ENCODE data around the gene ARHGDIA.
A peak's percentile ranks its signal among the peaks of the same experiment; 100 is the strongest.
"Not testable (repeated sequence)": the region's sequence is repeated elsewhere in the genome, so short reads cannot be mapped to it uniquely, and the experiment has no call there.

Gene ARHGDIA

DNA sequence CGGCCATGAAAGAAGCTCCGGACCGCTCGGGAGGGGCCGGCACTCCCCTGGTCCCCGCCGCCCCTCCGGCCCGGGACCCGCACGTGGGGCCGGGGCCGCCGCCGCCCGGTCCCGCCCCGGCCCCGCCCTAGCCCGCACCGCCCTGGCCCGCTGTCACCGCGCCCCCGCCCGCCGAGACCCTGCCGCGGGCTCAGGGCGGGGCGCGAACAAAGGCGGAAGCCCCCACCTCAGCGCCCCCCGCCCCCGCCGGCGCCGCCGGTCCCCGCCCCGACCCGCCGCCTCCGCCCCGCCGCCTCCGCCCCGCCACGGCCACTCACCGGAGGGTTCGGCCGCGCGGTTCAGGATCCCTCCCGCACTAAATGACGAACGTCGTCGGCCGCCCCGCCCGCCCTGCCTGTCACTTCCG is at the start of gene ARHGDIA:
Gene ARHGDIA (minus strand): TSS at position 357 of the 406 bp plus-strand sequence. CDS start 1,407 bp downstream, outside the sequence.
- peak within 1 kb of the TSS; percentile 94 for H3K9ac ChIP-seq (ENCODE audit: low read length)
- no peaks in the 10 kb centered on the region for H3K9me3 ChIP-seq (ENCODE audit: control insufficient read depth, low read depth, low read length)
- H3K4me3 ChIP-seq (ENCODE audit: low read length), result peak within 1 kb of the TSS; percentile 93
- H3K36me3 ChIP-seq (ENCODE audit: control insufficient read depth, low read depth, low read length), result peaks cover 3% of the 10 kb centered on the region
- no peaks in the 10 kb centered on the region for H3K27me3 ChIP-seq (ENCODE audit: control insufficient read depth, insufficient read depth, low read length)
- peak within 1 kb of the TSS; percentile 64 for H3K27ac ChIP-seq (ENCODE audit: low read length)
- peaks cover 3% of the 10 kb centered on the region for H3K4me1 ChIP-seq (ENCODE audit: control insufficient read depth, low read depth, low read length)

DNA sequence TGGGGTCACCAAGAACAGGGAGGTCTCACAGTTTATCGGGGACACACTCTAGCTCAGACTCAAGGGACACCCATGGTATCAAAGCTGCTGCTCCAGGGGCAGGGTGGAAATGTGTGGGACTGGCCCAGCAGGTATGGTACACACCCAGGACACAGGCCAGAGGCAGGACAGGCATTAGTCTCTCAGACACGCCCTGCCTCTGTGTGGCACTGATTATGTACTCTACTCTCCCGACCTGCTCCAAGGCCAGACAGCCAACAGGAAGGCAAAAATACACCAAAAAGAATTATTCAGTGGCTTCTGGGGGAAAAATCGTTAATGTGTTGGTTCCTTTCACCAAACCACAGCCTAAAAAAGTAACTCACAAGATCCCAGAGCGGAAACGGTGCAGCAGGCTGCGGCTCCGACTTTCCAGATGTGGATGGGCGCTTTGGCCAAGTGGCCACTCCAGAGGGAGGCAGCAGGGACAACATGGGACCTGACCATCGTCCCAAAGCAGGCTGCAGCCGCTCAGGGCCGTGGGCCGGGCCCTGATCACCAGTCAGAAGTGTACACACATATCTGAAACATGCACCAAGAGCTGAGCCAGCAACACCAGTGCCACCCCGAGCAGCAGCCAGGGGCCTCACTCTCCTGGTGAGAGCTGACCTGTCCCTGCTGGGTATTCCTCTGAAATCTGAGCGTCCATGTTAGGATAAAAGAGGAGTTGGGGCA is 47.9 kb upstream of the ARHGDIA start:
- no peak overlapping the region for H3K9ac ChIP-seq (ENCODE audit: low read length)
- no peaks in the 10 kb centered on the region for H3K9me3 ChIP-seq (ENCODE audit: control insufficient read depth, low read depth, low read length)
- H3K27me3 ChIP-seq (ENCODE audit: control insufficient read depth, insufficient read depth, low read length), result no peaks in the 10 kb centered on the region
- no peak overlapping the region for H3K27ac ChIP-seq (ENCODE audit: low read length)
- H3K36me3 ChIP-seq (ENCODE audit: control insufficient read depth, low read depth, low read length), result peaks cover 20% of the 10 kb centered on the region
- H3K4me3 ChIP-seq (ENCODE audit: low read length), result no peak overlapping the region
- H3K4me1 ChIP-seq (ENCODE audit: control insufficient read depth, low read depth, low read length), result peaks cover 13% of the 10 kb centered on the region

- H3K27me3 ChIP-seq (ENCODE audit: control insufficient read depth, insufficient read depth, low read length); H3K9ac ChIP-seq (ENCODE audit: low read length); H3K4me1 ChIP-seq (ENCODE audit: control insufficient read depth, low read depth, low read length); H3K27ac ChIP-seq (ENCODE audit: low read length); H3K4me3 ChIP-seq (ENCODE audit: low read length); H3K9me3 ChIP-seq (ENCODE audit: control insufficient read depth, low read depth, low read length): not testable (repeated sequence)
- H3K36me3 ChIP-seq (ENCODE audit: control insufficient read depth, low read depth, low read length), result peaks cover 27% of the 10 kb centered on the region
Measured at GRCh38 chr17:81918333-81918669, 47.2 kb upstream of the ARHGDIA start.

DNA sequence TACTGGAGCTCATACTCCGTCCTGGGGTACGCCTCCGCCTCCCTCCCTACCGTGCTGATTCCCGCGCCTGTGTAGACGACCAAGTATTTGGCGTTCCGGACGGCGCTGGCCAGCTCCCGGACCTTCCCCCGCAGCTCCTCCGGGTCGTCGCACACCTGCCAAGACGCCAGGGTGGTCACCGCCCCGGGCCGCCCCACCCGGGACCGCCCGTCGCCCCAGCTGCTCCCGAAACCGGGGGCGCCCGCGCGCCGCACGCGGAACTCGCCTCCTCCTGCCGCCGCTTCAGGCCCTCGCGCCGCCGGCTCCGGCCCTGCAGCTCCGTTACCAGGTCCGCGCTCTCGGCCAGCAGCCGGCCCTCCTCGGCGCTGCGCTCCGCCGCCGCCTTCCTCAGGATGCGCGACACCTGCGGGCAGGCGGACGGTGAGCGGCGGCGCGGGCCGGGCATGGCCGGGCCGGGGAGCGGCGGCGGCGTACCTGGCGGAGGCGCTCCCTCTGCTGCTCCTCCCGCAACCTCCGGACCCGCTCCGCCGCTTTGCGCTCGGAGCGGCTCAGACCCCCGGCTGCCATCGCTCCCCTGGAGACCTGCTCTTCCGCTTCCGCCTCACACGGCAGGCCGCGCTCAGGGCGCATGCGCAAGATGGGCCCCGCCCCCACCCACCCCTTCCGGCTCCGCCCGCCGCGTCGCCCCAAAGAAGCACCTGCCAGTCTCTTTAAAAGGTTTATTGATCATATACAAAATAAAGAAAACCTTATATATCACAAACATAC is 46.6 kb upstream of the ARHGDIA start, which contains the start of gene SIRT7:
Gene SIRT7 (minus strand): TSS at position 612 of the 768 bp plus-strand sequence. CDS start 45 bp downstream, at position 567.
- peaks cover 6% of the 10 kb centered on the region for H3K4me1 ChIP-seq (ENCODE audit: control insufficient read depth, low read depth, low read length)
- H3K9me3 ChIP-seq (ENCODE audit: control insufficient read depth, low read depth, low read length), result no peaks in the 10 kb centered on the region
- peak within 1 kb of the TSS; percentile 30 for H3K9ac ChIP-seq (ENCODE audit: low read length)
- H3K36me3 ChIP-seq (ENCODE audit: control insufficient read depth, low read depth, low read length), result peaks cover 32% of the 10 kb centered on the region
- H3K27me3 ChIP-seq (ENCODE audit: control insufficient read depth, insufficient read depth, low read length), result no peaks in the 10 kb centered on the region
- no peak within 1 kb of the TSS for H3K27ac ChIP-seq (ENCODE audit: low read length)
- peak within 1 kb of the TSS; percentile 72 for H3K4me3 ChIP-seq (ENCODE audit: low read length)

DNA sequence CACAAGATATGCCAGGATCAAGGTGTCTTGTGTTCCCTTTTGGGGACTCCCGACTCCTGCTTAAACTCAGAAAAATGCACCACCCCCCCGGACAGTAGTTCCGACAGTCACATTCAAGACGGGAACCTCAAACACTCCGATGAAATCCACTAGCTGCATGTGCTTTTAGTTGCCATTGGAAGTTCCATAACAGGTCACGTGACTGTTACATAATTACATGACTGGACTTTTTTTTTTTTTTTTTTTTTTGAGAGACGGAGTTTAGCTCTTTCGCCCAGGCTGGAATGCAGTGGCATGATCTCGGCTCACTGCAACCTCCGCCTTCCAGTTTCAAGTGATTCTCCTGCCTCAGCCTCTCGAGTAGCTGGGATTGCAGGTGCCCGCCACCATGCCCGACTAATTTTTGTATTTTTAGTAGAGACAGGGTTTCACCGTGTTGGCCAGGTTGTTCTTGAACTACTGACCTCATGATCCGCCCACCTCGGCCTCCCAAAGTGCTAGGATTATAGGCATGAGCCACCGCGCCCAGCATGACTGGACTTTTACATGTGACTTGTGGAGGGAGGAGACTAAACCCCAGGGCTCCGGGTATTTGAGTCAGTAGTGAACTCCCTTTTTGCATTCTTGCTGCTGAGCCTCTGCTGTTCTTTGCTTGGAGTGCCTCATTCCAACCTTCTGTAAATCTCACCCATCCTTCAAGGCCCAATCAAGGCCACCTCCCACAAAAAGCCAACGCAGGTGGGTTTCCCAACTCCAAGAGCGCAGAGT is 45.3 kb upstream of the ARHGDIA start:
- Histone ChIP-seq H3K9me3 (ENCODE audit: control insufficient read depth, low read depth, low read length) (no peaks in the 10 kb centered on the region), H3K27me3 (ENCODE audit: control insufficient read depth, insufficient read depth, low read length) (no peaks in the 10 kb centered on the region), H3K27ac (ENCODE audit: low read length) (no peak overlapping the region), H3K4me3 (ENCODE audit: low read length) (peak overlapping the region; percentile 72), H3K9ac (ENCODE audit: low read length) (no peak overlapping the region), H3K4me1 (ENCODE audit: control insufficient read depth, low read depth, low read length) (peaks cover 6% of the 10 kb centered on the region), H3K36me3 (ENCODE audit: control insufficient read depth, low read depth, low read length) (peaks cover 26% of the 10 kb centered on the region)

DNA sequence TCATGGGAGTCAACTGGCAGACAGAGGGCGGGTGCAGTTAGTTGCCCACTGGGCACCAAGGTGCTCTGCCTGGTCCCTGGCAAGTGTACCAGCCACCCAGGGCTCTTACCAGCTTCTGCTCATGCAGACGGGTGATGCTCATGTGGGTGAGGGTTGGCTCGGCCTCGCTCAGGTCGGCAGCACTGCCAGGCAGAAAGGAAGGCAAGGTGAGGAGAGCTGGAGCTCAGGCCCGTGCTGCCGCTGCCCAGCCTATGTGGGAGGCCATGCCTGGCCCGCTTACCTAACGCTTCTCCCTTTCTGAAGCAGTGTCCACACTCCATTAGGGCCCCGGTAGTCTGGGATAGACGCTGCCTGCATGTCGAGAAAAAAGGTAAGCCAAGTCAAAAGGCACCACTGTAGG is 44.2 kb upstream of the ARHGDIA start:
- peaks cover 8% of the 10 kb centered on the region for H3K4me1 ChIP-seq (ENCODE audit: control insufficient read depth, low read depth, low read length)
- H3K9me3 ChIP-seq (ENCODE audit: control insufficient read depth, low read depth, low read length), result no peaks in the 10 kb centered on the region
- H3K27ac ChIP-seq (ENCODE audit: low read length), result no peak overlapping the region
- peaks cover 21% of the 10 kb centered on the region for H3K36me3 ChIP-seq (ENCODE audit: control insufficient read depth, low read depth, low read length)
- no peak overlapping the region for H3K4me3 ChIP-seq (ENCODE audit: low read length)
- H3K27me3 ChIP-seq (ENCODE audit: control insufficient read depth, insufficient read depth, low read length), result peaks cover 4% of the 10 kb centered on the region
- no peak overlapping the region for H3K9ac ChIP-seq (ENCODE audit: low read length)

GRCh38 chr17:81914103-81914850 is 43.1 kb upstream of the ARHGDIA start:
- Histone ChIP-seq H3K4me1 (ENCODE audit: control insufficient read depth, low read depth, low read length) (peaks cover 14% of the 10 kb centered on the region), H3K4me3 (ENCODE audit: low read length) (no peak overlapping the region), H3K27me3 (ENCODE audit: control insufficient read depth, insufficient read depth, low read length) (peaks cover 12% of the 10 kb centered on the region), H3K27ac (ENCODE audit: low read length) (no peak overlapping the region), H3K36me3 (ENCODE audit: control insufficient read depth, low read depth, low read length) (peaks cover 21% of the 10 kb centered on the region), H3K9me3 (ENCODE audit: control insufficient read depth, low read depth, low read length) (no peaks in the 10 kb centered on the region), H3K9ac (ENCODE audit: low read length) (no peak overlapping the region)

- H3K27ac ChIP-seq (ENCODE audit: low read length), result no peak overlapping the region
- peaks cover 12% of the 10 kb centered on the region for H3K27me3 ChIP-seq (ENCODE audit: control insufficient read depth, insufficient read depth, low read length)
- no peak overlapping the region for H3K9ac ChIP-seq (ENCODE audit: low read length)
- H3K36me3 ChIP-seq (ENCODE audit: control insufficient read depth, low read depth, low read length), result peaks cover 21% of the 10 kb centered on the region
- H3K4me3 ChIP-seq (ENCODE audit: low read length), result no peak overlapping the region
- H3K9me3 ChIP-seq (ENCODE audit: control insufficient read depth, low read depth, low read length), result no peaks in the 10 kb centered on the region
- H3K4me1 ChIP-seq (ENCODE audit: control insufficient read depth, low read depth, low read length), result peaks cover 14% of the 10 kb centered on the region
Measured at GRCh38 chr17:81913394-81914102, 42.4 kb upstream of the ARHGDIA start.

DNA sequence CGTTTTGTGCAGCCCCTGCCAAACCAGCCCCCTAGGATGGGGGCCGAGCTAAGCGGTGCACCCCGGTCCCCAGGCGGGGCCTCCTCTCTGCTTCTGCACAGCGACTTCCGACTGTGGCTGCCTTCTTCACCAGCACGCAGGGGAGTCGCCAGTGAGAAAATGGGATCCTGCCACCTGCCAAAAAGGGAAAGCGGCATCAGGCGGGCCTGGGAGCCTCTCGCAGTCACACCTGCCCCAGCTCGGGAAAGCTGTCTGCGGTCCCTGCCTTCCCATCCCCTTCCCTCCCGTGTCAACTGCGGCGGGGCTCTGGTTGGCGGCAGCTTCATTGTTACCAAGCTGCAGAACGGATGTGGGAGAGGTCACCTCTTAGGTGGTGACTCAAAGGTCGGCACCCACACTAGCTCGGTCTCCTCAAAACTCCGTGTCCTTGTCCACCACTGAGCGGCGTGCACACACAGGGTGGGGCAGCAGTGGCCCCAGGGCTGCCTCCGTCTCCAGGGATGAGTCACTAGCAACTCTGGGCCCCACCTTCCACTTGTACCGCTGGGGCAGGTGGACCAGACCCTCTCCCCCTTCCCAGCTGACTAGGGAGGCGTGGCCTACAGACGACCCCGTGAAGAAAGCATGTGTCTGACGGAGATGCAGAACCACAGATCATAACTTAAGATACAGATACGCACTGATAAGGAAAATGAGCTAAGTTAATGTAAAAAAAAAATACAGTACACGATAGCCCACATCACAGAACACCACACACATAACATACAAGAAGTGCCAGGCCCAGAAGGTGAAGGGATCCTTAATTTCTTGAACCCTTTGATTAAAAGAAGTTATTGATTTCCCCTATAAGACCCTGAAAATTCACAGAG is 41.5 kb upstream of the ARHGDIA start:
- no peaks in the 10 kb centered on the region for H3K9me3 ChIP-seq (ENCODE audit: control insufficient read depth, low read depth, low read length)
- H3K9ac ChIP-seq (ENCODE audit: low read length), result no peak overlapping the region
- no peak overlapping the region for H3K27ac ChIP-seq (ENCODE audit: low read length)
- peaks cover 21% of the 10 kb centered on the region for H3K36me3 ChIP-seq (ENCODE audit: control insufficient read depth, low read depth, low read length)
- no peak overlapping the region for H3K4me3 ChIP-seq (ENCODE audit: low read length)
- H3K4me1 ChIP-seq (ENCODE audit: control insufficient read depth, low read depth, low read length), result peaks cover 14% of the 10 kb centered on the region
- peaks cover 12% of the 10 kb centered on the region for H3K27me3 ChIP-seq (ENCODE audit: control insufficient read depth, insufficient read depth, low read length)

DNA sequence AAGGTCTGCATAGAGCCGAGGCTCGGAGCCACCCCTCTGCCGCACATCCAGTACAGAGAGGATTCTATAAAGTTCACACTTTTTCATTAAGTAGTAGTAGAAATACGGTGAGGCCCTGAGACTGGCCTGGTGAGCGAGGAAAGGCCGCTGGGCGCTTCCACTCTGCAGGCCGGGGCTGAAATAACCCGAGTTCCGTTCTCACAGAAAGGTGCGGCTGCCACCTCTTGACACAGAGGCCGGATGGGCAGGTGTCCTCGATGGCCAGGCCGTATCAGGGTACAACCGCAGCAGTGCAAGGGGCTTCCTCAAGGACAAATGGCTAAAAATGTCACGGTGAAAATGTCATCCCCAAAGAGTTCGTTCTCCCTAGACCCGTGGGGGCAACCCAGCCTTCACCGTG is 40.8 kb upstream of the ARHGDIA start:
- Histone ChIP-seq H3K4me3 (ENCODE audit: low read length) (peak overlapping the region; percentile 49), H3K27me3 (ENCODE audit: control insufficient read depth, insufficient read depth, low read length) (peaks cover 12% of the 10 kb centered on the region), H3K9ac (ENCODE audit: low read length) (no peak overlapping the region), H3K27ac (ENCODE audit: low read length) (no peak overlapping the region), H3K36me3 (ENCODE audit: control insufficient read depth, low read depth, low read length) (peaks cover 21% of the 10 kb centered on the region), H3K4me1 (ENCODE audit: control insufficient read depth, low read depth, low read length) (peaks cover 11% of the 10 kb centered on the region), H3K9me3 (ENCODE audit: control insufficient read depth, low read depth, low read length) (no peaks in the 10 kb centered on the region)

Data from iPS-18a (cell line).